CD4-positive, alpha-beta T cell treated with Interleukin-6 for 4 hours (primary cell): ENCODE data around the gene DNM1.
"Not testable (repeated sequence)": the region's sequence is repeated elsewhere in the genome, so short reads cannot be mapped to it uniquely, and the experiment has no call there.

Source experiments
- DNase-seq: peaks from one replicate; pipeline ENCODE4 v3.0.0-alpha.2; 2020; ENCODE audit warnings: mixed read lengths

DNM1 gene

DNA sequence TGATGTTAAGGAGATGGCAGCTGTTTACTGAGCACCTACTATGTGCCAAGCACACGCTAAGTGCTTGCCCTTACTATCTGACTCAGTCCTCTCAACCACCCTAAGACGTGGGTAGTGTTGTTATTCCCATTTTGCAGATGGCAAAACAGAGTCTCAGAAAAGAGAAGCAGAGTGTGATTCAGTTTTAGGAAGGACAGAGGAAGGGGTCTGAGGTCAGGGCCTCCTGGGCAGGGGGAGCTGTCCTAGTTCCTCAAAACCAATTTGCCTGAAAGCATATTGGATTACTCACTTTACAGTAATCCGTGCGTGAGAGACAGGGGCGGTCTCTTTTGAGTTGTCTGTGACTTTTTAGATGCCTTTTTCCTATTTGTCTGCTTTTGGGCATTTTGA is 23.2 kb downstream of the DNM1 start:
- DNase-seq, result no peak

DNA sequence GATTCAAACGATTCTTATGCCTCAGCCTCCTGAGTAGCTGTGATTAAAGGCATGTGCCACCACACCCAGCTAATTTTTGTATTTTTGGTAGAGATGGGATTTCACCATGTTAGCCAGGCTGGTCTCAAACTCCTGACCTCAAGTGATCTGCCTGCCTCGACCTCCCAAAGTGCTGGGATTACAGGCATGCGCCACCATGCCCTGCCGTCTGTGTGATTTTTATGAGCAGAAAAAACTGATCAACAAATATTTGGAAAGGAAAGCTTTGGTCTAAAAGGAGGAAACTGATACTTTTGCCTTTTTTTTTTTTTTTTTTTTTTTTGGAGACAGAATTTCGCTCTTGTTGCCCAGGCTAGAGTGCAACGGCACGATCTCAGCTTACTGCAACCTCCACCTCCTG is 27.7 kb downstream of the DNM1 start:
- not testable (repeated sequence) for DNase-seq

DNA sequence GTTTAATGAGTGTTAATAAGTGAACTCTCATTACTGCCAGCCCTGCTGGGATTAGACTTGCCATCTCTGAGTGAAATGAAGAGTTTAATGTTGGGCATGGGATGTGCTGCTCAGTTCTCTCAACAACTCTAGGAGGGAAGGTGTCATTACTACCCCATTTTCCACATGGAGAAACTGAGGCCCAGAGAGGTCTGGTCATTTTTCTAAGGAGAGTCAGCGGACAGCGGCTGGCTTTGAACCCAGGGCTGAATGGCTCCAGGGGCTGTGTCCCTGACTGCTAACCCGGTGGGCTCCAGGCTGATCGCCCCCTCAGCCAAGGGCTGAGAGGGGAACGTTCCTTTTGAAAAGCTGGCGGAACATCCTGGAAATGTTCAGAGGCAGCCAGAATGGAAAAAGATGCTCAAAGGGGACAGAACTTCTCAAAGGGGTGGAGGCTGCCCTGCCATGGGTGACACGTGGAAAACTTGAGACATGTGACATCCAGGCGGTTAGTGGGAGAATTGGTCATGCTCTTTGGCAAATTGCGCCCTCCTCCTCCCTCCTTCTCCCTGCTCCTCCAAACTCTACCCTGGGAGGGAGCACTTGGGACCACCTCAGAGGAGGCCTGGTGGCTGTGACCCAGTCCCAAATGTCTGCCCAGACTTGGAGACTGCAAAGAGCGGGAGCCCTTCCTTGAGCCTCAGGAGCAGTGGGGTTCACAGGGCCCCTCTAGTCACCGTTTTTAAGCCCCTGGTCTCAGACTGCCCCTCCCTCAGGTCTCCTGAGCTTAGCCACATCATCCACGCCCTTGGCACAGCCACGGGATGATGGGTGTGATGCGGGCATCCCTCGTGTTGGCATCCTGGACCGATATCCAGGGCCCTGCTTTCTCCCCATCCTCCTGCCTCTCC is 28.7 kb downstream of the DNM1 start:
- no peak for DNase-seq

DNA sequence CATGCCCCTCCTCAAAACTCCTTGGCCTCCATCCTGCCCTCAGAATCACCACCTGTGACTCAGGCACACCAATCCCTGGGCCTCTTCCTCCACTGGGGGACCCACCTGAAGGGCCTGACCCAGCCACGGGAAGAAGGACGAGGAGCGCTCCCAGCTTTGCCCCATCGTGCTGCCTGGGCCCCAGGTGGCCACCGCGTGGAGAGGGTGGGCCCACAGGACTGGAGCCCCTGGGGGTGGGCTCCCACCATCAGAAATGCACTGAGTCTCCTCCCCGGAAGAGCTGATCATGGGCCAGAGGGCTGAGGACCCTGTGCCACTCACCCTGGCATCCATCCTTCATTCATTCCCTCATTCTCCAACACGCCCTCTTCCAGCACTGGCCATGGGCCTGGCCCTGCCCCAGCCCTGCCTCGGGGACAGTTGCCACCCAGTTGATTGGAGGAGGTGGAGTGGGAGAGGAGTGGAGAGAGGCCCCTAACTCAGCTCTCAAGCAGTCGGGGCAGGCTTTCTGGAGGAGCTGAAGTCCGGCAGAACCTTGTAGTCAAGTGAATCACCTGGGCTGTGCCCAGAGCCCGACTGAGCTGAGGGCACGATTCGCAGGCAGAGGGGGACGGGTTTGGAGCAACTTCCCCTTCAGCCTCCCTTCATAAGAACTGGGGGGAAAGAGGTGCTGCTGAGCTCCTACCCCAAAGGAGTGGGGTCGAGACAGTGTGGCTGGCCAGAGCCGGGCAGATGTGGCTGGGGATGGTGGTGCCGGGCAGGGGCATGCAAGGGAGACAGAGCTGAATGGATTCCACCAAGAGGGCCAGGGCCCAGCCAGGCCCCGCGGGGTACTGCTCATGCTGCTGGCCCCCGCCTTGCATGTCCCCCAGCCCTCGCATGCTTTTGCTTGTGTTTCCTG is 29.6 kb downstream of the DNM1 start:
- DNase-seq, result no peak

DNA sequence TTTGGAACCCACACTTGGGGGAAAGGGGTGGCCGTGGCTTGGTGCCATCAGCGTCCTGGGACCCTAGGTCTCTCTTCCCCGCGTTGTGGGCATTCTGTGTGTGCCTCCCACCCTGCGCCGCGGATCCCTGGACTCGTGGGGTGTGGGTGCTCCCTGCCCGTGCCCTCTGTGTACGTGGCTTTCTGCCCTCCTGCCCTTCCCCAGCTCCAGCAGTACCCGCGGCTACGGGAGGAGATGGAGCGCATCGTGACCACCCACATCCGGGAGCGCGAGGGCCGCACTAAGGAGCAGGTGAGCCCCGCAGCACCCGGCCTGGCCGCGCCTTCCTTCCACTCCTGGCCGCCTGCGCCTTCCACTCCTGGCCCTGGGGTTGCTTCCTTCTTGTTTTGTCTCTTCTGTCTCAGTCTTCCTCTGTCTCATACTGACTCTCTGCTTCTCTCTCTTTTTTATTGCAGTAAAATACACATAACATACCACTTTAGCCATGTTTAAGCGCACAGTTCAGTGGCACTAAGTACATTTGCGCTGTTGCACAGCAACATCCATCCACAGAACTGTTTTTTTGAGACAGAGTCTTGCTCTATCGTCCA is 30.7 kb downstream of the DNM1 start:
- no peak for DNase-seq

DNA sequence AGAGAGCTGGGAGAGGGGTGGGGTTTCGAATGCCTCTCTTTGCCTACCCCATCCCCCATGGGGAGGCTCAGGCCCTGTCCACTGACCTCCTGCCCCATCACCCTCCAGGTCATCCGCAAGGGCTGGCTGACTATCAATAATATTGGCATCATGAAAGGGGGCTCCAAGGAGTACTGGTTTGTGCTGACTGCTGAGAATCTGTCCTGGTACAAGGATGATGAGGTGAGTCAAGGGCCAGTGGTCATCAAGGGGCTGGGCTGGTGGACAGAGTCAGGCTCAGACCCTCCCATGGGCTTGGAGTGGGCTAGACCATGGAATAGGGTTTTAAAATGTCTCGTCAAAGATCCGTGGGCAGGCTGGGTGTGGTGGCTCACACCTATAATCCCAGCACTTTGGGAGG is 38.9 kb downstream of the DNM1 start:
- no peak for DNase-seq

DNA sequence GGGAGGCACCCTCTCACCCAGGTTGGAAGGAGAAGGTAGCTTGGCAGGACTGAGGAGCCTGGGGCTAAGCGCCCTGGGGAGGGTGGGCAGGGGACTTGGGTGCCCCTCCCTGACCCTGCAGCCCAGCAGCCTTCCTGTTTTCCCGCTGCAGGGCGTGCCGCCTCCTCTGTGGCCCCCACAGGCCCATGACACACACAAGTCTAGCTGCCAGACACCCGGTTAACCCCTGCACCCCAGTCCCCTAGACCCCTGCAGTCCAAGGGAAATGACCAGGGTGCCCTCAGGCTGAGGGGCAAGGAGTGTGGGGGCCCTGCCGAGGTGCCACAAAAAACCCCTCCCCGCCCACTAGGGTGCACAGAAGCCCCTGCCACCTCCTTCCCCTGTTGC is 39.6 kb downstream of the DNM1 start:
- no peak for DNase-seq

DNA sequence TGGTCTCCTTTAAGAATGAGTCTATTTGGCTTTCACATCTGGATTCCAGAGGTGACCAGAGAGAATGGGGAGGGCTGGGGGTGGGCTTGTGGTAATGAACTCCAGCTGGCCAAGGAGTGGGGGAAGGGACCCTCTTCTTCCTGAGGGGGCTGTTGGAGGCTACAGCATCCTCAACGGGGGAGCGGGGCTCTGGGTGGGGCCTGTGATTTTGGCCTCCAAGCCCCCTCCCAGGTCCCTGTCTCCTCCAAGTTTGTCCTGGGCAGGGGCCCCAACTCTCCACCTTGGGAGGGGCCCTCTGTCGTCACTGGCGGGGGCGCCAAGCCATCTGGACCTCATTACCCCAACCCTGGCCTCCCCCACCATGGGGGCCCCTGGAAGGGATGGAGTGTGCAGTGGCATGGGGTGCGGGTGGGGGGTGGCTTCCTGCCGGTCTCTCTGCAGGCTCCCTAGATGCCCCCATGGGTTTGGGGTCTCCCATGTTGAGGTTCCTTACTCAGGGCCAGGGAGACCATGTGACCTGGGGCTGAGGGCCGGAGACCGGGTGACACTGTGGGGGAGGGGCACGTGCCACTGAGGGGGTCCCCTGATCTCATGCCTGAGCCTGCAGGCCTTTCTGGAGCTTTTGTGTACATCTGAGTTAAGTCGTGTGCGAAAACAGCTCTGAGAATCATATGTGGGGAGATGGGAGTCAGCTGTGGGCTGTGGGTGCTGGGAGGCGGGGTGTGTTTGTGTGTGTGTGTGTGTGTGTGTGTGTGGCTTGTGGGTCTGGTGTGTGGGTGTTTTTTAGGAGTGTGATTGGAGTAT is 40.2 kb downstream of the DNM1 start:
- DNase-seq, result no peak

DNA sequence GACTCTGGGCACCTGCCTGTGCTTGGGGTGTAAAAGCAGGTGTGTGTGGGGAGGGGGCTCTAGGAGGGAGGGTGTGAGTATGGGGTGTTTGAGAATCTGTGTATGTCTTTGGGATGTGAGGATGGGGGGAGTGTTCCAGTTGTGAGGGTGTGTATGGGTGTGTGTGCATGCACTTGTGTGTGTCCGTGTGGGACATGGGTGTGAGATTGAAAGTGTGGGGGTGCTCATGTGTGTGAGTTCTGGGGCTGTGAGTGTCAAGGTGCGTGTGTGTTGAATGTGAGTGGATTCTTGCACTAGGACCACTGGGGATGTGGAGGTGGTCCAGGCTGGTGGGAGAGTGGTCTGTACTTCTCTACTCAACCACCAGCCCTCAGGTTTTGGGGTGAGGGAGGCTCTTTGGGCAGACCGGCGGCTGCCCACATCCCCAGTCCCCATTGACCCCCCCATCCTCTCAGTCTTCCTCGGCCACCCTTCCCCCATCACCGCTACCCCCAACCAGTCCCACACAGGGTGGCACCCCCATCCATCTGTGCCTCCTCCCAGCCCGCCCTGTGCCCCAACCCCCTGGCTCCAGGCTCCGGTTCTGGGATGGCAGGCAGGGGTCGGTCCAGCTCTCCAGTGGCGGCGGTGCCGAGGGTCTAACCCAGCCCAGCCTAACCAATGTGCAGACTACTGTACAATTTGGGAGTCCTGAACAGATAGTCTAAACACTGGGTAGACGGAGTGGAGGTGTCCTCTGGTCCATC is 41.1 kb downstream of the DNM1 start:
- no peak for DNase-seq

DNA sequence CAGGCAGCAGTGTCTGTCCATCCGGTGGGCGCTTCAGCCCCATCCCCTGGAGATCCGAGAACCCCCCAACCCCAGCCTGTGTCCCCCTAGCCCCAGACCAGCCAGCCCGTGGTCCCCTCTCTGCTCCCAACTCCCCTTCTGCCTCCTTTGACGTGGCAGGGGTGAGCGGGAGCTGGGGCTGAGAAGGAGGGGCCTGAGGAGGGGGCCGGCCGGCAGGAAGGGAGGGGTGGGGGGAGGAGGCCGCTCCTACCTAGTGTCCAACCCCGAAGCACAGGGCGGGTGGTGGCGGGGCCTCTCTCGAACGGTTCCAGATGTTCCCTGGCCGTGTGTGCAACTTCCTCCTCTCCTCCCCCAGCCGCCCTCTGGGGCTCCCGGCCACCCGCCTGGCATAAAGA is 41.7 kb downstream of the DNM1 start:
- DNase-seq, result no peak

DNA sequence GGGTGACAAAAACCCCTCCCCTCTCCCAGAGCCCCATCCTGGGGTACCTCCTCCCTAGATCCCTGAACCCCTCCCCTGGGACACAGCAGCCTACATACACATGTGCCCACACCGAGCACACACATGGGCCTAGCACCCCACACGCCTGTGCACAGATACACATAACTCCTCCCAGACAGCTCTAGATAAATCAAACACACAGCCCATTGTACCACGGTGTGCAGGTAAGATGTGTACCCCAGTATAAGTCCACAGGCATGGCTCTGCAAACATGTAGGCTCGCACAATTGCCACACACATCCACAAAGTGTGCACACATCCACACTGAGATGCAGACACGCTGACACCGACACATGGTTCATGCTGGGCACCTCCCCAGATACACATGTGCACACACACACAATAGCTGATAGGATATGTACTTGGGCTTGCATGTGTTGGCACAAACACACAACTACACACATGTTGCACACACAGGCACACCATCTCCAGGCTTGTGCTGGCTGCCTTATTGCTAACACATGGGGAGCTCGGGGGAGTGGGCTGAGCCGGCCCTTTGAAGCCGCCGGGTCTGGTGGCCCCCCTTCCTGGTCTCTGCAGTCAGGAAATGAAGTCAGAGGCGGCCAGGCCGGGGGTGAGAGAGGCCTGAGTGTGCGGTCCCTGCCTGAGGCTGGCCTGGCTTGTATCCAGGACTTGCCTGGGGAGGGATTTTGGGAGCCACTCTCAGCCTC is 42.4 kb downstream of the DNM1 start:
- no peak for DNase-seq

DNA sequence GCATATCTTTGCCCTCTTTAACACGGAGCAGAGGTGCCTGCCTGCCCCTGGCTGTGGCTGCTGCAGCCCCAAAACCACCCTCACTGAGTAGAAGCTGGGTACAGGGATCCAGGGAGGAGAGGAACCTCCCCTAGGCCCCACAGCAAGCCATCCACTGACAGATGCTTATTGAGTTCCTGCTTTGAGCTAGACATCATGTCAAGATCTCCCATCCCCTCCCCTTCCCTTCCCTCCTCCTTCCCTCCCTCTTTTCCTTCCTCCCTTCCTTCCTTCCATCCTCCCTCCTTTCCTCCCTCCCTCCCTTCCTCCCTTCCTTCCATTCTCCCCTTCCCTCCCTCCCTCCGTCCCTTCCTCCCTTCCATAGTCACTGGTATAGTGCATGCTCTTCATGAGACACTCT is 43.3 kb downstream of the DNM1 start:
- no peak for DNase-seq

DNA sequence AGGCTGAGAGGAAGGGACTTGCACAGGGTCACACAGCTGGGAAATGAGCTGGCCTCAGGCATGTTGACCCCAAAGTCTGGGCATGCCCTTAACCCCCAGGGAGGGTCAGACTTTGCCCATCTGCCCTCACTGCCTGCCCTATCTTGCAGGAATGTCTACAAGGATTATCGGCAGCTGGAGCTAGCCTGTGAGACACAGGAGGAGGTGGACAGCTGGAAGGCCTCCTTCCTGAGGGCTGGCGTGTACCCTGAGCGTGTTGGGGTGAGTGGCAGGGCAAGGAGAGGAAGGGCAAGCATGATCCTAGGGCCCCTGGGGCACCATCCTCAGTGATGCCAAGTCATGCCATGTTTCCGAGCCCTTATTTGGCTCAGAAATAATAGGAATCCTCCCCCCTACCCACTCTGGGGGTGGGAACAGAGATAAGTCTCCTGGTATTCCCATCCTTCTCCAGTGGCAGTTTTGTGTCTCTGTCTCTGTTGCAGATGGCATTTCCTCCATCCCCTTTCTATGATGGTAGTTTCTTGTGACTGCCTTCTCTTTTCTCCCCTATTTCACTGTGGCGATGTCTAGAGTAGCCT is 44.1 kb downstream of the DNM1 start:
- no peak for DNase-seq

DNA sequence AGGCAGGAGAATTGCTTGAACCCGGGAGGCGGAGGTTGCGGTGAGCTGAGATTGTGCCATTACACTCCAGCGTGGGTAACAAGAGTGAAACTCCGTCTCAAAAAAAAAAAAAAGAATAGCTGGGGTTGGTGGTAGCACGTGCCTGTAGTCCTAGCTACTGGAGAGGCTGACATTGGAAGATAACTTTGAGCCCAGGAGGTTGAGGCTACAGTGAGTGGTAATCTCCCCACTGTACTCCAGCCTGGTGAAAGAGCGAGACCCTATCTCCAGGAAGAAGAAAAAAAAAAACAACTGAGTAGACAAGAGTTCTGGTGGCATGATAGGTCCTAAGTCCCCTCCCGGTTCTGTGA is 46.4 kb downstream of the DNM1 start:
- no peak for DNase-seq

DNA sequence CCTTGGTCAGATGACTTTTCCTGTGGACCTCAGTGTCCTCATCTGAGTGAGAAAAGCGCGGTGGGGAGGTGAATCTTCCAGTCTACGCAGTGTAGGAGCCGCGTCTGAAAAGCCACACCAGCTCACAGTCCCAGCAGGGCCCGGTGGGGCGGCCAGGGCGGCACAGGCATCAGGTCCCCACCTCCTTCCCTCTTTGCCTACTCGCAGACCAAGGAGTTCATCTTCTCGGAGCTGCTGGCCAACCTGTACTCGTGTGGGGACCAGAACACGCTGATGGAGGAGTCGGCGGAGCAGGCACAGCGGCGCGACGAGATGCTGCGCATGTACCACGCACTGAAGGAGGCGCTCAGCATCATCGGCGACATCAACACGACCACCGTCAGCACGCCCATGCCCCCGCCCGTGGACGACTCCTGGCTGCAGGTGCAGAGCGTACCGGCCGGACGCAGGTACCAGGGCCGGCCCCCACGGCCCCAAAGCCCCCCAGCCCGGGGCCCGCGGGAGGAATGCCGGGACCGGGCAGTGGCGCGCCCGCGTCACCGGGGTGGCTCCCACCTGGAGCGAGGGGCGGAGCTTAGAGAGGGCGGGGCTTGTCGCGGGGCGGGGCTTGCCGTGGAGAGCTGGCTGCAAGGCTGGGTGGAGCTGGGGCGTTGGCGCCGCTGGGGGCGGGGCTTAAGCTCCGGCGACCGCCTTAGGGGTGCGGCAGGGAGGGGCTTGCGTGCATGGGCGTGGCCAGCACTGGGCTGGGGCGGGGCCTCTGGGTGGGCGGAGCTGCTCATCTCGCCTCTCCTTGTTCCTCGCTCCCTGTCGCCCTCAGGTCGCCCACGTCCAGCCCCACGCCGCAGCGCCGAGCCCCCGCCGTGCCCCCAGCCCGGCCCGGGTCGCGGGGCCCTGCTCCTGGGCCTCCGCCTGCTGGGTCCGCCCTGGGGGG is 47.0 kb downstream of the DNM1 start:
- peak; percentile 98 for DNase-seq

DNA sequence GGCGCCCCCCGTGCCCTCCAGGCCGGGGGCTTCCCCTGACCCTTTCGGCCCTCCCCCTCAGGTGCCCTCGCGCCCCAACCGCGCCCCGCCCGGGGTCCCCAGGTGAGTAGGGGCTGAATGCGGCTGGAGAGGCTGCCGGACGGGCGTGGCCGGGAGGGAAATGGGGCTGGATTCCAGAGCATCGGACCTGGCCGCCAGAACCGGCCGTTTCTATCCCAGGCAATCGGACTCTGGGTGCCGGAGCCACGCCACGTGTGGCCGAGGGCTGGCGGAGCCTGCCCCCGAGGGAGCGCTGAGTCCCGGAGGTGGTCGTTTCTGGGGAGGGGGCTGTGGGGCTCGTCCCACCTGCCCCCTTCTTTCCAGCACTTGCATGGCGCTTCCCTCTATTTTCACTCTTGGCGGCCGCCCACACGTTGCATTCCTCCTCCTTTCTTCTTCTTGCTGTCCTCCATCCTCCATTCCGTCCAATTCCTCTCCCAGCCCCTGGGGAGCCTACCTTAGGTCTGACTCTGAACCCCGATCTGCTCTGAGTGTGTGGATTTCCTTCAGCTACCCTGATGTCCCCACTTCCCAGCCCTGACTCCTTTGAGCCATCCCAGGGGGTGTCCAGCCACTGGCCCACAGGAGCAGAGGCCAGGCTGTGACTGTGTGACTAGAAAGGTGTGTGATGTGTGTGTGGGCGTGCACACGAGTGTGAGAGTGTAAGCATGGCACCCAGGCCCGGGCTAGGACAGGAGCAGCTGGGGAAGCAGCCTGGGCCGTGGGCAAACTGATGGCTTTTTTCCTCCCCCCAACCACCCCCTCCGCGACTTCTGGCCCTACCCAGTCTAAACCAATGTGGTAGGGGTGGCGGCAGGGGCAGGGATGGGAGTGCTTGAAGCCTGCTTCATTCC is 47.9 kb downstream of the DNM1 start:
- no peak for DNase-seq

DNA sequence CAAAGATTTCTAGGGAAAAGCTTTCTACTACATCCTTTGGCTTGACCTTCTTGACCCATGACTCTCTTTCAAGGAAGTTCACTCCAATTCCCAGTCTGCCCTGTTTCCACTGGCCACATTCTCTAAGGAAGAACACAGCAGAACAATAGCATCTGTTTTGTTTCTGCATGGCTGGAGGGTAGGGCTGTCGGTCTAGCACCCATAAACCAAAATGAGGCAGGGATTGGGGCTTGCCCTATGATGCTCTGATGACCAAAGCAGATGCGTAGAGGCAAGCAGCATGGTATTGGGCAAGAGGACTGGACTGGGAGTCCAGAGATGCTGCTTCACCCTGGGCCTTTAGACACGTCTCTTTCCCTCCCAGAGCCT is 48.5 kb downstream of the DNM1 start:
- no peak for DNase-seq

DNA sequence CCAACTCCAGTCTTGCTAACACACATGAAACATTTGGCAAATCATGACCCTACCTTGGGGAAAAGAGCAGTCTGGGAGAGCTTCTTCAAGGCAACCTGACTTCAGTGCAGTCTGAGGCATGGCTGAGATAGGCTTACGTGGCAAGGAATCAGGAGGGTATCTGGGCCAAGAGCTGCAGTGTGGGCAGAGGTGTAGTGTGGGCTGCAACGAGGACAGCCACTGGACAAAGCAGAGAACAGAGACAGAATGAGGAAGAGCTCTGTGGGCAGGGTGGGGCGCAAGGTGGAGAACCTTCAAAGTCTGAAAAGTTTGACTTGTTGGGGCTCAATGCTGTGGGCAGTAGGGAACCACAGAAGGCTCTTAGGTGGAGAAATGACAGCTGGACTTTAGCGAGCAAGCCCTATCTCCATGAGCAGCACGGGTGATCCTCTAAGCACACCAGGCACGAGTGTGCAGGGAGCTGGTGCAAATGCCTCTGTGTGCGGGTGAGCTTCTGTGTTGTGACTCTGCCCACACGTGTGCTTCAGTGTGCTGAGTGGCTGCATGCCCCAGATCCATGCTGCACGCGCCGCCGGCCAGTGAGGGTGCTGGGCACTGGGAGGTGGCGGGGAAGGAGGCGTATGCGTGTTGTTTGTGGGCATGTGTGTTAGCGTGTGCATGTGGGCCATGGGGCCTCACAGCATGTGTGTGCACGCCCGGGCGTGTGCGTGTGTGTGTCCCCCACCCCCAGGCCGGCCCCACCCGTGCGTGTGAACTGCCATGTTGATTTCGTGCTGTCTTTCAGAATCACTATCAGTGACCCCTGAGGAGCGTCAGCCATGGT is 49.3 kb downstream of the DNM1 start:
- DNase-seq, result no peak
